ENCODE results near the gene LCN10. TPM values are rescaled to one million over a fixed set of nuclear protein-coding genes. Genes with fewer than 3 reads are reported as not detected.

Gene LCN10
- total RNA-seq, 1 donor: not detected

DNA sequence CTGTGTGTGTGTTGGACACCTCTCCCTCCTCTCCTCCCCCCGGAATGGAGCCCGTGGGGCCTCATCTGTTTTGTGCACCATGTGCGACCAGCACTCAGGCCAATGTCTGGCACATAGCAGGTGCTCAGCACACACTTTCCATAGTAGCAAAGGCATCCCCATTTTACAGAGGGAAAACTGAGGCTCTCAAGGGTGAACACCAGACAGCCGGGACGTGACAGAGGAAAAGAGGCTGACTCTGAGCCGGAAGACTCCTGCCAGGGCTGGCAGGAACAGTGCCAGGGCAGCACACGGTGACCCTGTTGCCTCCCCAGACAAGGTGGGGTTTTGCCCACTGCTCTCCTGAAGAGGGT is 53.7 kb downstream of the LCN10 start:
- DNase-seq (ENCODE audit: low read depth): no peak
- TF ChIP-seq, protein P1, sequence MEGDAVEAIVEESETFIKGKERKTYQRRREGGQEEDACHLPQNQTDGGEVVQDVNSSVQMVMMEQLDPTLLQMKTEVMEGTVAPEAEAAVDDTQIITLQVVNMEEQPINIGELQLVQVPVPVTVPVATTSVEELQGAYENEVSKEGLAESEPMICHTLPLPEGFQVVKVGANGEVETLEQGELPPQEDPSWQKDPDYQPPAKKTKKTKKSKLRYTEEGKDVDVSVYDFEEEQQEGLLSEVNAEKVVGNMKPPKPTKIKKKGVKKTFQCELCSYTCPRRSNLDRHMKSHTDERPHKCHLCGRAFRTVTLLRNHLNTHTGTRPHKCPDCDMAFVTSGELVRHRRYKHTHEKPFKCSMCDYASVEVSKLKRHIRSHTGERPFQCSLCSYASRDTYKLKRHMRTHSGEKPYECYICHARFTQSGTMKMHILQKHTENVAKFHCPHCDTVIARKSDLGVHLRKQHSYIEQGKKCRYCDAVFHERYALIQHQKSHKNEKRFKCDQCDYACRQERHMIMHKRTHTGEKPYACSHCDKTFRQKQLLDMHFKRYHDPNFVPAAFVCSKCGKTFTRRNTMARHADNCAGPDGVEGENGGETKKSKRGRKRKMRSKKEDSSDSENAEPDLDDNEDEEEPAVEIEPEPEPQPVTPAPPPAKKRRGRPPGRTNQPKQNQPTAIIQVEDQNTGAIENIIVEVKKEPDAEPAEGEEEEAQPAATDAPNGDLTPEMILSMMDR (IDR thresholded peaks at IDR 0.05; ENCODE audit: insufficient read depth, low read length): no peak
- no peak overlapping the region for H3K4me3 ChIP-seq (ENCODE audit: low read depth, low read length)

DNA sequence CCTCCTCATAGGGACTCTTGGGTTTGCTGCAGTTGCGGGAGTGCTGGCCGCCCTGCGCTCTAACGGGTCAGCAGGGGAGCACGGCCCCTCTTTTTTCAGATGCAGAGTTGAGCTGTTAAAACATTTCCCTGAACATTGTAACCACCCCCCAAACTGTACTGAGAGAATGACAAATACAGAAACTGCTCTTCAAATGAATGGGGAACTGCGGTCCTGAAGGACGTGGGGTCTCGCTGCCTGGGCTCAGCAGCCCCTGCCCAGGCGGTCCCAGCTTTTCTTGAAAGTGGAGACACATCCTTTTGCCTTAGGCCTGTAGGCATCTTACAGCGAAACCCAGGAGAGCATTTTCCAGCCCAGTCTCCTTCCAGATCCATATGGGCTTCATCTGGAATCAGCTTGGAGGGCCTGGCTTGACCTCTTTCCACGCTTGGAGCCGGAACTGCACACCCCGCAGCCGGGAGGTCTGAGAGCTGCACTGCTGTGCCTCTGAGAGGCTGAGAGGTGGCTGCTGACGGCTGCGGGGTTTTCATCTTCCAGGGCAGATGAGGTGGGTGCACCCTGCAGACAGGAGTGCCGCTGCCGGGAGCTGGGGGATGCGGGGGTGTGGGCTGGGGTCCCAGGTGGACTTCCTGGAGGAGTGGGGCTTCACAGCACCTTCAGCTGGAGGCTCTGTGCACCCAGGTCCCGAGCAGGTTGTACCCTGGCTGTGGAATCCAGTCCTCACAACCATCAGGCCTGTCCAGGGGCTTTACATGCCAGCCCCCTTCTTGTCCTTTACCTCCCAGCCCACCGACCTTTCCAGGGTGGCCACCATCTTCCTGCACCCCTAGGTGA is 54.2 kb downstream of the LCN10 start:
- TF ChIP-seq, protein P1 (IDR thresholded peaks at IDR 0.05; ENCODE audit: insufficient read depth, low read length): no peak
- no peak for DNase-seq (ENCODE audit: low read depth)
- no peak overlapping the region for H3K4me3 ChIP-seq (ENCODE audit: low read depth, low read length)

Small RNA genes within 50 kb of the gene (small RNA-seq; reads per million reads assigned to genes)
- gene ATP6V1G1P3: not detected
- gene MIR6722: not detected

Other genes starting within 250 kb of the LCN10 start
- 8.8 and 8.9 TPM in 2 replicates for gene NOTCH1, start 196.9 kb downstream of the LCN10 start, total RNA-seq (ENCODE audit: low replicate concordance)
- gene EGFL7, start 80.0 kb downstream of the LCN10 start, total RNA-seq (ENCODE audit: low replicate concordance): 2.4 and 5.6 TPM in 2 replicates
- 6.2 and 29.0 TPM in 2 replicates for gene AGPAT2, start 55.5 kb downstream of the LCN10 start, total RNA-seq (ENCODE audit: low replicate concordance)
- 0.45 and 0.98 TPM in 2 replicates for gene DIPK1B, start 30.4 kb downstream of the LCN10 start, total RNA-seq (ENCODE audit: low replicate concordance)
- gene LCN6, start 5.6 kb upstream of the LCN10 start, total RNA-seq (ENCODE audit: low replicate concordance): not detected in 2 replicates
- gene LCN8, start 15.3 kb upstream of the LCN10 start, total RNA-seq (ENCODE audit: low replicate concordance): not detected in 2 replicates
- gene LCN15, start 21.6 kb upstream of the LCN10 start, total RNA-seq (ENCODE audit: low replicate concordance): not detected in 2 replicates
- 9.4 and 30.8 TPM in 2 replicates for gene TMEM141, start 48.4 kb upstream of the LCN10 start, total RNA-seq (ENCODE audit: low replicate concordance)
- gene CCDC183, start 53.4 kb upstream of the LCN10 start, total RNA-seq (ENCODE audit: low replicate concordance): 0.16 TPM in 1 of 2 replicates, not detected in the other
- 49.8 and 62.0 TPM in 2 replicates for gene RABL6, start 65.0 kb upstream of the LCN10 start, total RNA-seq (ENCODE audit: low replicate concordance)
- 1.1 and 1.3 TPM in 2 replicates for gene AJM1, start 99.5 kb upstream of the LCN10 start, total RNA-seq (ENCODE audit: low replicate concordance)
- 28.7 and 83.2 TPM in 2 replicates for gene PHPT1, start 106.5 kb upstream of the LCN10 start, total RNA-seq (ENCODE audit: low replicate concordance)
- gene MAMDC4, start 109.4 kb upstream of the LCN10 start, total RNA-seq (ENCODE audit: low replicate concordance): 0.81 TPM in 1 of 2 replicates, not detected in the other
- 83.0 and 248 TPM in 2 replicates for gene EDF1, start 123.4 kb upstream of the LCN10 start, total RNA-seq (ENCODE audit: low replicate concordance)
- 5.6 and 7.9 TPM in 2 replicates for gene TRAF2, start 143.6 kb upstream of the LCN10 start, total RNA-seq (ENCODE audit: low replicate concordance)
- gene FBXW5, start 201.8 kb upstream of the LCN10 start, total RNA-seq (ENCODE audit: low replicate concordance): 52.6 and 139 TPM in 2 replicates
- gene C8G, start 202.3 kb upstream of the LCN10 start, total RNA-seq (ENCODE audit: low replicate concordance): 0.36 TPM in 1 of 2 replicates, not detected in the other
- gene LCN12, start 209.3 kb upstream of the LCN10 start, total RNA-seq (ENCODE audit: low replicate concordance): not detected in 2 replicates
- 27.6 and 32.8 TPM in 2 replicates for gene PTGDS, start 234.6 kb upstream of the LCN10 start, total RNA-seq (ENCODE audit: low replicate concordance)
- gene LCNL1, start 240.1 kb upstream of the LCN10 start, total RNA-seq (ENCODE audit: low replicate concordance): 0.54 and 15.3 TPM in 2 replicates
- gene PAXX, start 249.5 kb upstream of the LCN10 start, total RNA-seq (ENCODE audit: low replicate concordance): 7.1 and 18.3 TPM in 2 replicates